HEK293 (cell line): Measurements from ENCODE around the gene HACD3.

Experiments
- MEIS1 ChIP-seq: sonication (generic); formaldehyde crosslinking; IDR thresholded peaks from 2 replicates; pipeline ENCODE4 v1.8.1; 2022; ENCODE audit warnings: missing genetic modification reagents, mild to moderate bottlenecking, borderline replicate concordance
- YY1 ChIP-seq: fragments of 450-650 bp; formaldehyde crosslinking; IDR thresholded peaks from 2 replicates; pipeline ENCODE4 v1.5.1; 2018; ENCODE audit warnings: missing biosample characterization, missing genetic modification characterization
- YY2 ChIP-seq: fragments of 450-650 bp; formaldehyde crosslinking; IDR thresholded peaks from 2 replicates; pipeline ENCODE4 v1.5.1; 2016; ENCODE audit warnings: missing biosample characterization, missing genetic modification characterization
- ZBTB8A ChIP-seq: fragments of 450-650 bp; formaldehyde crosslinking; IDR thresholded peaks from 2 replicates; pipeline ENCODE4 v1.5.1; 2016; ENCODE audit warnings: missing biosample characterization, missing genetic modification characterization
- ZNF341 ChIP-seq: fragments of 450-650 bp; formaldehyde crosslinking; IDR thresholded peaks from 2 replicates; pipeline ENCODE4; 2016; ENCODE audit warnings: low read depth, missing biosample characterization, missing genetic modification characterization
- ZNF670 ChIP-seq: fragments of 450-650 bp; formaldehyde crosslinking; IDR thresholded peaks from 2 replicates; pipeline ENCODE4 v1.5.1; 2016; ENCODE audit warnings: missing biosample characterization, missing genetic modification characterization, low read depth
- ZNF707 ChIP-seq: fragments of 450-650 bp; formaldehyde crosslinking; IDR thresholded peaks from 2 replicates; pipeline ENCODE4 v1.5.1; 2016; ENCODE audit warnings: missing biosample characterization, missing genetic modification characterization
- ZNF76 ChIP-seq: fragments of 450-650 bp; formaldehyde crosslinking; IDR thresholded peaks from 2 replicates; pipeline ENCODE4; 2016; ENCODE audit warnings: low read depth, missing biosample characterization, missing genetic modification characterization, borderline replicate concordance
- TF ChIP-seq, protein P1 (sequence below): fragments of 450-650 bp; formaldehyde crosslinking; IDR thresholded peaks from 2 replicates; pipeline ENCODE4 v1.5.1; 2016; ENCODE audit warnings: missing biosample characterization, missing genetic modification characterization
- TF ChIP-seq, protein P2 (sequence below): fragments of 450-650 bp; formaldehyde crosslinking; IDR thresholded peaks from 2 replicates; pipeline ENCODE4 v1.5.1; 2016; ENCODE audit warnings: missing biosample characterization, missing genetic modification characterization
- TF ChIP-seq, protein P3 (sequence below): fragments of 450-650 bp; formaldehyde crosslinking; IDR thresholded peaks from 2 replicates; pipeline ENCODE4 v1.5.1; 2017; ENCODE audit warnings: missing biosample characterization, missing genetic modification characterization
- TF ChIP-seq, protein P4 (sequence below): fragments of 450-650 bp; formaldehyde crosslinking; IDR thresholded peaks from 2 replicates; pipeline ENCODE4 v1.5.1; 2016; ENCODE audit warnings: missing biosample characterization, missing genetic modification characterization

DNA sequence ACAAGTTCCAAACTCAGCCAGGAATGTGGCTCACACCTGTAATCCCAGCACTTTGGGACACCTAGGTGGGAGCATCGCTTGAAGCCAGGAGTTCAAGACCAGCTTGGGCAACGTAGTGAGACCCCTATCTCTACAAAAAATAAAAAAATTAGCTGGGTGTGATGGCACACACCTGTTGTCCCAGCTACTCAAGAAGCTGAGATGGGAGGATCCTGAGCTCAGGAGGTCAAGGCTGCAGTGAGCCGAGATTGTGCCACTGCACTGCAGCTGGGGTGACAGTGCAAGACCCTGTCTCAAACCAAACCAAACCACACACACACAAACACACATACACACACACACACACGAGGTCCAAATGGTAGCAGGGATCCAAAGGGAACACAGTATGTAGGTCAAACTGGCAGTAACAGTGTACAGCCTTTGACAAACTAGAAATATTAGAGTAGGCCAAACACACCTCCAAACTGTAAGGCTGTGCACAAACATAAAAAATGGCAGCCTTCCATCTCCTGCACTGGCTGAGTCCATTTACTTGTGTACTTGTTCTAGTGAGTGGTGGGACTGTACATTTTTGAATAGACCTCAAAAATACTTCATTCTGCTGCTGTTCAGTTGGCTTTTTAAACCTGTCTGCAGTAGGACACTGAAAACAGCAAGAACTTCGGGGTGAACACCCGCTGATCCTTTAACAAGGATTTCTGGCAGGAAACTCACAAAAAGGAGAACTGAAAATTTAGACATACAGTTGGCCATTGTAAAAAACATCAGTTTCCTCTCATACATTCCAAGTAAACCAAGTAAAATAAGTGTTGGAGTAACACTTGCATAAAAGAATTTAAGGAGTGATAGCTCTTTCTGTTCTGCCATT is 47.1 kb downstream of the HACD3 start:
- TF ChIP-seq, protein P1, sequence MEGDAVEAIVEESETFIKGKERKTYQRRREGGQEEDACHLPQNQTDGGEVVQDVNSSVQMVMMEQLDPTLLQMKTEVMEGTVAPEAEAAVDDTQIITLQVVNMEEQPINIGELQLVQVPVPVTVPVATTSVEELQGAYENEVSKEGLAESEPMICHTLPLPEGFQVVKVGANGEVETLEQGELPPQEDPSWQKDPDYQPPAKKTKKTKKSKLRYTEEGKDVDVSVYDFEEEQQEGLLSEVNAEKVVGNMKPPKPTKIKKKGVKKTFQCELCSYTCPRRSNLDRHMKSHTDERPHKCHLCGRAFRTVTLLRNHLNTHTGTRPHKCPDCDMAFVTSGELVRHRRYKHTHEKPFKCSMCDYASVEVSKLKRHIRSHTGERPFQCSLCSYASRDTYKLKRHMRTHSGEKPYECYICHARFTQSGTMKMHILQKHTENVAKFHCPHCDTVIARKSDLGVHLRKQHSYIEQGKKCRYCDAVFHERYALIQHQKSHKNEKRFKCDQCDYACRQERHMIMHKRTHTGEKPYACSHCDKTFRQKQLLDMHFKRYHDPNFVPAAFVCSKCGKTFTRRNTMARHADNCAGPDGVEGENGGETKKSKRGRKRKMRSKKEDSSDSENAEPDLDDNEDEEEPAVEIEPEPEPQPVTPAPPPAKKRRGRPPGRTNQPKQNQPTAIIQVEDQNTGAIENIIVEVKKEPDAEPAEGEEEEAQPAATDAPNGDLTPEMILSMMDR (tag by site-specific recombination) = no peak
- no peak for TF ChIP-seq YY1 (tag by site-specific recombination)
- no peak for TF ChIP-seq YY2 (tag by site-specific recombination)
- TF ChIP-seq, protein P2, sequence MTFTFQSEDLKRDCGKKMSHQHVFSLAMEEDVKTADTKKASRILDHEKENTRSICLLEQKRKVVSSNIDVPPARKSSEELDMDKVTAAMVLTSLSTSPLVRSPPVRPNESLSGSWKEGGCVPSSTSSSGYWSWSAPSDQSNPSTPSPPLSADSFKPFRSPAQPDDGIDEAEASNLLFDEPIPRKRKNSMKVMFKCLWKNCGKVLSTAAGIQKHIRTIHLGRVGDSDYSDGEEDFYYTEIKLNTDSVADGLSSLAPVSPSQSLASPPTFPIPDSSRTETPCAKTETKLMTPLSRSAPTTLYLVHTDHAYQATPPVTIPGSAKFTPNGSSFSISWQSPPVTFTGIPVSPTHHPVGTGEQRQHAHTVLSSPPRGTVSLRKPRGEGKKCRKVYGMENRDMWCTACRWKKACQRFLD = no peak
- no peak for TF ChIP-seq ZBTB8A (tag by site-specific recombination)
- TF ChIP-seq, protein P3, sequence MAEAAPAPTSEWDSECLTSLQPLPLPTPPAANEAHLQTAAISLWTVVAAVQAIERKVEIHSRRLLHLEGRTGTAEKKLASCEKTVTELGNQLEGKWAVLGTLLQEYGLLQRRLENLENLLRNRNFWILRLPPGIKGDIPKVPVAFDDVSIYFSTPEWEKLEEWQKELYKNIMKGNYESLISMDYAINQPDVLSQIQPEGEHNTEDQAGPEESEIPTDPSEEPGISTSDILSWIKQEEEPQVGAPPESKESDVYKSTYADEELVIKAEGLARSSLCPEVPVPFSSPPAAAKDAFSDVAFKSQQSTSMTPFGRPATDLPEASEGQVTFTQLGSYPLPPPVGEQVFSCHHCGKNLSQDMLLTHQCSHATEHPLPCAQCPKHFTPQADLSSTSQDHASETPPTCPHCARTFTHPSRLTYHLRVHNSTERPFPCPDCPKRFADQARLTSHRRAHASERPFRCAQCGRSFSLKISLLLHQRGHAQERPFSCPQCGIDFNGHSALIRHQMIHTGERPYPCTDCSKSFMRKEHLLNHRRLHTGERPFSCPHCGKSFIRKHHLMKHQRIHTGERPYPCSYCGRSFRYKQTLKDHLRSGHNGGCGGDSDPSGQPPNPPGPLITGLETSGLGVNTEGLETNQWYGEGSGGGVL (tag by site-specific recombination) = no peak
- no peak for TF ChIP-seq ZNF670 (tag by site-specific recombination)
- no peak for TF ChIP-seq MEIS1 (CRISPR knock-in tag)
- no peak for TF ChIP-seq ZNF76 (tag by site-specific recombination)
- TF ChIP-seq, protein P4, sequence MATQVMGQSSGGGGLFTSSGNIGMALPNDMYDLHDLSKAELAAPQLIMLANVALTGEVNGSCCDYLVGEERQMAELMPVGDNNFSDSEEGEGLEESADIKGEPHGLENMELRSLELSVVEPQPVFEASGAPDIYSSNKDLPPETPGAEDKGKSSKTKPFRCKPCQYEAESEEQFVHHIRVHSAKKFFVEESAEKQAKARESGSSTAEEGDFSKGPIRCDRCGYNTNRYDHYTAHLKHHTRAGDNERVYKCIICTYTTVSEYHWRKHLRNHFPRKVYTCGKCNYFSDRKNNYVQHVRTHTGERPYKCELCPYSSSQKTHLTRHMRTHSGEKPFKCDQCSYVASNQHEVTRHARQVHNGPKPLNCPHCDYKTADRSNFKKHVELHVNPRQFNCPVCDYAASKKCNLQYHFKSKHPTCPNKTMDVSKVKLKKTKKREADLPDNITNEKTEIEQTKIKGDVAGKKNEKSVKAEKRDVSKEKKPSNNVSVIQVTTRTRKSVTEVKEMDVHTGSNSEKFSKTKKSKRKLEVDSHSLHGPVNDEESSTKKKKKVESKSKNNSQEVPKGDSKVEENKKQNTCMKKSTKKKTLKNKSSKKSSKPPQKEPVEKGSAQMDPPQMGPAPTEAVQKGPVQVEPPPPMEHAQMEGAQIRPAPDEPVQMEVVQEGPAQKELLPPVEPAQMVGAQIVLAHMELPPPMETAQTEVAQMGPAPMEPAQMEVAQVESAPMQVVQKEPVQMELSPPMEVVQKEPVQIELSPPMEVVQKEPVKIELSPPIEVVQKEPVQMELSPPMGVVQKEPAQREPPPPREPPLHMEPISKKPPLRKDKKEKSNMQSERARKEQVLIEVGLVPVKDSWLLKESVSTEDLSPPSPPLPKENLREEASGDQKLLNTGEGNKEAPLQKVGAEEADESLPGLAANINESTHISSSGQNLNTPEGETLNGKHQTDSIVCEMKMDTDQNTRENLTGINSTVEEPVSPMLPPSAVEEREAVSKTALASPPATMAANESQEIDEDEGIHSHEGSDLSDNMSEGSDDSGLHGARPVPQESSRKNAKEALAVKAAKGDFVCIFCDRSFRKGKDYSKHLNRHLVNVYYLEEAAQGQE = no peak
- TF ChIP-seq ZNF707 (tag by site-specific recombination) = no peak
- TF ChIP-seq ZNF341 (tag by site-specific recombination) = no peak
